SK-N-SH treated with all-trans-retinoic acid at 6 μM for 48 hours (cell line): ENCODE measurements around the gene ZBTB43.
"Not testable (repeated sequence)": the region's sequence is repeated elsewhere in the genome, so short reads cannot be mapped to it uniquely, and the experiment has no call there.

Experiments
- ATAC-seq: fragments of 200-7000 bp; cut with Tn5 transposase; 3 replicates; pipeline ENCODE4 v1.9.1; 2020; ENCODE audit warnings: mild to moderate bottlenecking, moderate library complexity
- ARNTL ChIP-seq: fragments of 450-650 bp; formaldehyde crosslinking; IDR thresholded peaks from 2 replicates; pipeline ENCODE4 v1.5.0; 2020; ENCODE audit warnings: low read depth, mild to moderate bottlenecking, moderate library complexity, borderline replicate concordance
- CSDC2 ChIP-seq: fragments of 250-450 bp; sonication (Bioruptor Pico); IDR thresholded peaks from 2 replicates; pipeline ENCODE4 v1.5.0; 2020; ENCODE audit warnings: mild to moderate bottlenecking, moderate library complexity
- CSRNP3 ChIP-seq: fragments of 250-450 bp; sonication (Bioruptor Pico); IDR thresholded peaks from 2 replicates; pipeline ENCODE4 v1.5.1; 2021; ENCODE audit warnings: mild to moderate bottlenecking, moderate library complexity
- ESRRG ChIP-seq: fragments of 250-450 bp; sonication (Bioruptor Pico); IDR thresholded peaks from 2 replicates; pipeline ENCODE4 v1.6.1; 2021; ENCODE audit warnings: mild to moderate bottlenecking
- GLIS3 ChIP-seq: fragments of 250-450 bp; sonication (Bioruptor Pico); IDR thresholded peaks from 2 replicates; pipeline ENCODE4 v1.5.0; 2020; ENCODE audit warnings: mild to moderate bottlenecking, moderate library complexity
- ISL1 ChIP-seq: fragments of 250-450 bp; sonication (Bioruptor Pico); IDR thresholded peaks from 2 replicates; pipeline ENCODE4 v2.1.2; 2022; ENCODE audit warnings: mild to moderate bottlenecking, moderate library complexity
- OSR1 ChIP-seq: fragments of 250-450 bp; sonication (Bioruptor Pico); IDR thresholded peaks from 2 replicates; pipeline ENCODE4 v1.8.0; 2022; ENCODE audit warnings: moderate library complexity, mild to moderate bottlenecking, inconsistent platforms
- SNAI2 ChIP-seq: fragments of 250-450 bp; sonication (Bioruptor Pico); IDR thresholded peaks from 2 replicates; pipeline ENCODE4 v1.5.0; 2020; ENCODE audit warnings: mild to moderate bottlenecking, moderate library complexity
- TCF4 ChIP-seq: fragments of 250-450 bp; sonication (Bioruptor Pico); IDR thresholded peaks from 2 replicates; pipeline ENCODE4 v1.8.0; 2021; ENCODE audit warnings: mild to moderate bottlenecking, moderate library complexity, borderline replicate concordance
- TOX ChIP-seq: fragments of 250-450 bp; sonication (Bioruptor Pico); IDR thresholded peaks from 2 replicates; pipeline ENCODE4 v1.8.0; 2021; ENCODE audit warnings: mild to moderate bottlenecking, moderate library complexity, borderline replicate concordance
- TSHZ2 ChIP-seq: fragments of 250-450 bp; sonication (Bioruptor Pico); IDR thresholded peaks from 2 replicates; pipeline ENCODE4 v1.5.0; 2020; ENCODE audit warnings: mild to moderate bottlenecking, moderate library complexity
- ZC3H10 ChIP-seq: fragments of 250-450 bp; sonication (Bioruptor Pico); IDR thresholded peaks from 2 replicates; pipeline ENCODE4 v1.5.1; 2021; ENCODE audit warnings: mild to moderate bottlenecking, moderate library complexity
- ZFP3 ChIP-seq: fragments of 250-450 bp; sonication (Bioruptor Pico); IDR thresholded peaks from 2 replicates; pipeline ENCODE4 v1.5.0; 2020; ENCODE audit warnings: mild to moderate bottlenecking, moderate library complexity
- ZFP30 ChIP-seq: fragments of 450-650 bp; formaldehyde crosslinking; IDR thresholded peaks from 2 replicates; pipeline ENCODE4 v1.5.0; 2022; ENCODE audit warnings: mild to moderate bottlenecking, moderate library complexity
- ZNF565 ChIP-seq: fragments of 450-650 bp; formaldehyde crosslinking; conservative IDR thresholded peaks from 2 replicates; pipeline ENCODE4 v1.5.0; 2020; ENCODE audit warnings: low read depth, mild to moderate bottlenecking, moderate library complexity
- ZNF70 ChIP-seq: fragments of 450-650 bp; formaldehyde crosslinking; IDR thresholded peaks from 2 replicates; pipeline ENCODE4 v1.5.0; 2020; ENCODE audit warnings: mild to moderate bottlenecking, moderate library complexity
- ZNF8 ChIP-seq: fragments of 450-650 bp; formaldehyde crosslinking; IDR thresholded peaks from 2 replicates; pipeline ENCODE4 v1.5.0; 2020; ENCODE audit warnings: mild to moderate bottlenecking, moderate library complexity
- TF ChIP-seq, protein P1 (sequence below): fragments of 250-450 bp; sonication (Bioruptor Pico); IDR thresholded peaks from 2 replicates; pipeline ENCODE4 v1.8.0; 2020; ENCODE audit warnings: mild to moderate bottlenecking, moderate library complexity, borderline replicate concordance
- TF ChIP-seq, protein P2 (sequence below): fragments of 250-450 bp; sonication (Bioruptor Pico); IDR thresholded peaks from 2 replicates; pipeline ENCODE4 v1.5.1; 2020; ENCODE audit warnings: low read depth, mild to moderate bottlenecking, moderate library complexity

Gene ZBTB43

GRCh38 chr9:126822278-126822677 is 17.4 kb downstream of the ZBTB43 start:
- no peak for TF ChIP-seq TOX (CRISPR knock-in tag)
- TF ChIP-seq CSDC2: no peak
- no peak for TF ChIP-seq ISL1 (CRISPR knock-in tag)
- TF ChIP-seq GLIS3 (CRISPR knock-in tag): no peak
- TF ChIP-seq, protein P1, sequence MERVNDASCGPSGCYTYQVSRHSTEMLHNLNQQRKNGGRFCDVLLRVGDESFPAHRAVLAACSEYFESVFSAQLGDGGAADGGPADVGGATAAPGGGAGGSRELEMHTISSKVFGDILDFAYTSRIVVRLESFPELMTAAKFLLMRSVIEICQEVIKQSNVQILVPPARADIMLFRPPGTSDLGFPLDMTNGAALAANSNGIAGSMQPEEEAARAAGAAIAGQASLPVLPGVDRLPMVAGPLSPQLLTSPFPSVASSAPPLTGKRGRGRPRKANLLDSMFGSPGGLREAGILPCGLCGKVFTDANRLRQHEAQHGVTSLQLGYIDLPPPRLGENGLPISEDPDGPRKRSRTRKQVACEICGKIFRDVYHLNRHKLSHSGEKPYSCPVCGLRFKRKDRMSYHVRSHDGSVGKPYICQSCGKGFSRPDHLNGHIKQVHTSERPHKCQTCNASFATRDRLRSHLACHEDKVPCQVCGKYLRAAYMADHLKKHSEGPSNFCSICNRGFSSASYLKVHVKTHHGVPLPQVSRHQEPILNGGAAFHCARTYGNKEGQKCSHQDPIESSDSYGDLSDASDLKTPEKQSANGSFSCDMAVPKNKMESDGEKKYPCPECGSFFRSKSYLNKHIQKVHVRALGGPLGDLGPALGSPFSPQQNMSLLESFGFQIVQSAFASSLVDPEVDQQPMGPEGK (CRISPR knock-in tag): no peak
- TF ChIP-seq ZC3H10 (CRISPR knock-in tag): no peak
- no peak for TF ChIP-seq OSR1 (CRISPR knock-in tag)
- no peak for TF ChIP-seq TSHZ2 (CRISPR knock-in tag)
- TF ChIP-seq, protein P2, sequence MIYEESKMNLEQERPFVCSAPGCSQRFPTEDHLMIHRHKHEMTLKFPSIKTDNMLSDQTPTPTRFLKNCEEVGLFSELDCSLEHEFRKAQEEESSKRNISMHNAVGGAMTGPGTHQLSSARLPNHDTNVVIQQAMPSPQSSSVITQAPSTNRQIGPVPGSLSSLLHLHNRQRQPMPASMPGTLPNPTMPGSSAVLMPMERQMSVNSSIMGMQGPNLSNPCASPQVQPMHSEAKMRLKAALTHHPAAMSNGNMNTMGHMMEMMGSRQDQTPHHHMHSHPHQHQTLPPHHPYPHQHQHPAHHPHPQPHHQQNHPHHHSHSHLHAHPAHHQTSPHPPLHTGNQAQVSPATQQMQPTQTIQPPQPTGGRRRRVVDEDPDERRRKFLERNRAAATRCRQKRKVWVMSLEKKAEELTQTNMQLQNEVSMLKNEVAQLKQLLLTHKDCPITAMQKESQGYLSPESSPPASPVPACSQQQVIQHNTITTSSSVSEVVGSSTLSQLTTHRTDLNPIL (CRISPR knock-in tag): no peak
- no peak for TF ChIP-seq ZFP3
- no peak for TF ChIP-seq SNAI2
- ATAC-seq: no peak

DNA sequence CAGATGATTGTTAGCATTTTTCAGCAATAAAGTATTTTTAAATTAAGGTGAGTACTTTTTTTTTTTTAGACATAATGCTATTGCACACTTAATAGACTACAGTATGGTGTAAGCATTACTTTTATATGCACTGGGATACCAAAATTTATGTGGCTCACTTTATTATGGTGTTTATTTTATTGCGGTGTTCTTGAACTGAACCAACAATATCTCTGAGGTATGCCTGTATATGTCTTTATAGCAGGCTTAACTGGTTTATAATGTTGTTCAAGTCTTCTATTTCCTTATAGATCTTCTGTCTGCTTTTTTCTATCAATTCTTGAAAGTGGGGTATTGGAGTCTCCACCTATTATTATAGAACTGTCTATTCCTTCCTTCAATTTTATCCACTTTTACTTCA is 18.0 kb downstream of the ZBTB43 start:
- no peak for ATAC-seq
- no peak for TF ChIP-seq ZFP3
- no peak for TF ChIP-seq ZC3H10 (CRISPR knock-in tag)
- TF ChIP-seq, protein P1 (CRISPR knock-in tag): no peak
- TF ChIP-seq ESRRG: no peak
- TF ChIP-seq TSHZ2 (CRISPR knock-in tag): no peak

GRCh38 chr9:126824052-126824451 is 19.2 kb downstream of the ZBTB43 start:
- ATAC-seq: not testable (repeated sequence)

- ATAC-seq: no peak
- TF ChIP-seq TCF4 (CRISPR knock-in tag) (no peak), CSRNP3 (CRISPR knock-in tag) (no peak), ZNF70 (CRISPR knock-in tag) (no peak), GLIS3 (CRISPR knock-in tag) (no peak), ZNF8 (no peak), ESRRG (no peak), SNAI2 (no peak), ZFP30 (CRISPR knock-in tag) (no peak), ARNTL (CRISPR knock-in tag) (no peak), OSR1 (CRISPR knock-in tag) (no peak), ZC3H10 (CRISPR knock-in tag) (no peak), TSHZ2 (CRISPR knock-in tag) (no peak), CSDC2 (no peak), ZFP3 (no peak), ZNF565 (no peak)
- TF ChIP-seq, protein P2 (CRISPR knock-in tag): no peak
These were observed 22.4 kb downstream of the ZBTB43 start for GRCh38 chr9:126827227-126827626.
